ENCODE data around the gene NDOR1.

DNA sequence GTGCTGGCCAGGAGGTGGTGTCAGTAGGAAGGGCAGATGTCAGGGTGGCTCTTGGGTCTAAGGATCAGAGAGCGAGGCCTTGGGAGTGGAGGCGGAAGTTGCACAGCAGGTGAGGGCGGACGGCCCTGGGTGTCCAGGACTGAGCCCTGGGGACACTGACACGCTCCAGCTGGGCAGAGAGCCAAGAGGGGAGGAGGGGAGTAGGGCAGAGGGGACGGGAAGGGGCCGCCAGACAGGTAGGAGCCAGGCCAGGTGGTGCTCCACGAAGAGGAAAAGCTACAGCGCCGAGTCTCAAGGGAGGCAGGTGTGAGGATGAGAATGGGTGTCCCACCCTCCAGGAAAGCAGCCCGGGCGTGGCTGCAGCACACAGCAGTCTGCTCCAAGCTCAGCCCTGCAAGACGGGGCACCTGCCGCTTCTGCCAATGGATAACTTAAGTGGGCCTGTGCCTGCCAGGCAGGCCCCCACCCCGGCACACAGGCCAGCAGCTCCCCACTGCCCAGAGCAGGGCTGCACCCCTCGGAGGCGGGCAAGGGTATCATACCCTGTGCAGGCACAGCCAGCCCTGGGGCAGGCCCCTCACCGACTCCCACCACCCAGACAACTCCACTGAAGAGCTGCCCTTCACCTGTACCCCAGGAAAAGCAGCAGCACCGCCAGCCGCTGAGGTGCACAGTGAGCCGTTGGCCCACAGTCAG lies 9.8 kb upstream of the NDOR1 start:
- TF ChIP-seq POLR2A (IDR thresholded peaks at IDR 0.05; ENCODE audit: low read length) (no peak), EP300 (IDR thresholded peaks at IDR 0.05) (no peak), KDM5A (IDR thresholded peaks at IDR 0.05) (no peak), SMC3 (IDR thresholded peaks at IDR 0.05) (no peak), POLR2AphosphoS2 (conservative IDR thresholded peaks at IDR 0.05; ENCODE audit: low read length) (no peak), JUNB (IDR thresholded peaks at IDR 0.05) (no peak), RCOR1 (IDR thresholded peaks at IDR 0.05; ENCODE audit: low read depth, low read length) (no peak), JUN (IDR thresholded peaks at IDR 0.05) (no peak)
- TF ChIP-seq, protein P1, sequence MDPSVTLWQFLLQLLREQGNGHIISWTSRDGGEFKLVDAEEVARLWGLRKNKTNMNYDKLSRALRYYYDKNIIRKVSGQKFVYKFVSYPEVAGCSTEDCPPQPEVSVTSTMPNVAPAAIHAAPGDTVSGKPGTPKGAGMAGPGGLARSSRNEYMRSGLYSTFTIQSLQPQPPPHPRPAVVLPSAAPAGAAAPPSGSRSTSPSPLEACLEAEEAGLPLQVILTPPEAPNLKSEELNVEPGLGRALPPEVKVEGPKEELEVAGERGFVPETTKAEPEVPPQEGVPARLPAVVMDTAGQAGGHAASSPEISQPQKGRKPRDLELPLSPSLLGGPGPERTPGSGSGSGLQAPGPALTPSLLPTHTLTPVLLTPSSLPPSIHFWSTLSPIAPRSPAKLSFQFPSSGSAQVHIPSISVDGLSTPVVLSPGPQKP (IDR thresholded peaks at IDR 0.05; ENCODE audit: low read depth, low read length), result no peak
- TF ChIP-seq, protein P2, sequence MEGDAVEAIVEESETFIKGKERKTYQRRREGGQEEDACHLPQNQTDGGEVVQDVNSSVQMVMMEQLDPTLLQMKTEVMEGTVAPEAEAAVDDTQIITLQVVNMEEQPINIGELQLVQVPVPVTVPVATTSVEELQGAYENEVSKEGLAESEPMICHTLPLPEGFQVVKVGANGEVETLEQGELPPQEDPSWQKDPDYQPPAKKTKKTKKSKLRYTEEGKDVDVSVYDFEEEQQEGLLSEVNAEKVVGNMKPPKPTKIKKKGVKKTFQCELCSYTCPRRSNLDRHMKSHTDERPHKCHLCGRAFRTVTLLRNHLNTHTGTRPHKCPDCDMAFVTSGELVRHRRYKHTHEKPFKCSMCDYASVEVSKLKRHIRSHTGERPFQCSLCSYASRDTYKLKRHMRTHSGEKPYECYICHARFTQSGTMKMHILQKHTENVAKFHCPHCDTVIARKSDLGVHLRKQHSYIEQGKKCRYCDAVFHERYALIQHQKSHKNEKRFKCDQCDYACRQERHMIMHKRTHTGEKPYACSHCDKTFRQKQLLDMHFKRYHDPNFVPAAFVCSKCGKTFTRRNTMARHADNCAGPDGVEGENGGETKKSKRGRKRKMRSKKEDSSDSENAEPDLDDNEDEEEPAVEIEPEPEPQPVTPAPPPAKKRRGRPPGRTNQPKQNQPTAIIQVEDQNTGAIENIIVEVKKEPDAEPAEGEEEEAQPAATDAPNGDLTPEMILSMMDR (IDR thresholded peaks at IDR 0.05), result no peak
- TF ChIP-seq, protein P3, sequence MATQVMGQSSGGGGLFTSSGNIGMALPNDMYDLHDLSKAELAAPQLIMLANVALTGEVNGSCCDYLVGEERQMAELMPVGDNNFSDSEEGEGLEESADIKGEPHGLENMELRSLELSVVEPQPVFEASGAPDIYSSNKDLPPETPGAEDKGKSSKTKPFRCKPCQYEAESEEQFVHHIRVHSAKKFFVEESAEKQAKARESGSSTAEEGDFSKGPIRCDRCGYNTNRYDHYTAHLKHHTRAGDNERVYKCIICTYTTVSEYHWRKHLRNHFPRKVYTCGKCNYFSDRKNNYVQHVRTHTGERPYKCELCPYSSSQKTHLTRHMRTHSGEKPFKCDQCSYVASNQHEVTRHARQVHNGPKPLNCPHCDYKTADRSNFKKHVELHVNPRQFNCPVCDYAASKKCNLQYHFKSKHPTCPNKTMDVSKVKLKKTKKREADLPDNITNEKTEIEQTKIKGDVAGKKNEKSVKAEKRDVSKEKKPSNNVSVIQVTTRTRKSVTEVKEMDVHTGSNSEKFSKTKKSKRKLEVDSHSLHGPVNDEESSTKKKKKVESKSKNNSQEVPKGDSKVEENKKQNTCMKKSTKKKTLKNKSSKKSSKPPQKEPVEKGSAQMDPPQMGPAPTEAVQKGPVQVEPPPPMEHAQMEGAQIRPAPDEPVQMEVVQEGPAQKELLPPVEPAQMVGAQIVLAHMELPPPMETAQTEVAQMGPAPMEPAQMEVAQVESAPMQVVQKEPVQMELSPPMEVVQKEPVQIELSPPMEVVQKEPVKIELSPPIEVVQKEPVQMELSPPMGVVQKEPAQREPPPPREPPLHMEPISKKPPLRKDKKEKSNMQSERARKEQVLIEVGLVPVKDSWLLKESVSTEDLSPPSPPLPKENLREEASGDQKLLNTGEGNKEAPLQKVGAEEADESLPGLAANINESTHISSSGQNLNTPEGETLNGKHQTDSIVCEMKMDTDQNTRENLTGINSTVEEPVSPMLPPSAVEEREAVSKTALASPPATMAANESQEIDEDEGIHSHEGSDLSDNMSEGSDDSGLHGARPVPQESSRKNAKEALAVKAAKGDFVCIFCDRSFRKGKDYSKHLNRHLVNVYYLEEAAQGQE (IDR thresholded peaks at IDR 0.05), result no peak
- TF ChIP-seq, protein P4, sequence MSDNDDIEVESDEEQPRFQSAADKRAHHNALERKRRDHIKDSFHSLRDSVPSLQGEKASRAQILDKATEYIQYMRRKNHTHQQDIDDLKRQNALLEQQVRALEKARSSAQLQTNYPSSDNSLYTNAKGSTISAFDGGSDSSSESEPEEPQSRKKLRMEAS (IDR thresholded peaks at IDR 0.05), result no peak
- TF ChIP-seq, protein P5, sequence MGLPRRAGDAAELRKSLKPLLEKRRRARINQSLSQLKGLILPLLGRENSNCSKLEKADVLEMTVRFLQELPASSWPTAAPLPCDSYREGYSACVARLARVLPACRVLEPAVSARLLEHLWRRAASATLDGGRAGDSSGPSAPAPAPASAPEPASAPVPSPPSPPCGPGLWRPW (IDR thresholded peaks at IDR 0.05), result no peak
